LNCaP clone FGC (cell line): ENCODE data around the gene MYH10.

Source experiments
- DNase-seq: peaks from one replicate; pipeline ENCODE4 v3.0.0-alpha.2; 2011; ENCODE audit warnings: low read depth
- H3K4me3 ChIP-seq: 2 replicates; pipeline ENCODE4 v1.5.1; 2011; ENCODE audit warnings: mild to moderate bottlenecking, low read depth, low read length, control low read depth
- CTCF ChIP-seq: IDR thresholded peaks from 2 replicates; pipeline ENCODE4 v1.5.1; 2012; ENCODE audit warnings: mild to moderate bottlenecking; ENCODE audit not compliant: control insufficient read depth, insufficient read depth; ENCODE audit errors: extremely low read depth

MYH10 gene

GRCh38 chr17:8670421-8670820 lies 39.9 kb upstream of the MYH10 start:
- no peak overlapping the region for H3K4me3 ChIP-seq
- no peak for TF ChIP-seq CTCF
- no peak for DNase-seq

GRCh38 chr17:8668176-8668740 lies 37.7 kb upstream of the MYH10 start:
- TF ChIP-seq CTCF: no peak
- DNase-seq: no peak
- H3K4me3 ChIP-seq: no peak overlapping the region

GRCh38 chr17:8667421-8667820 lies 36.9 kb upstream of the MYH10 start:
- DNase-seq: no peak
- no peak for TF ChIP-seq CTCF
- no peak overlapping the region for H3K4me3 ChIP-seq

- no peak for DNase-seq
- TF ChIP-seq CTCF: no peak
- no peak overlapping the region for H3K4me3 ChIP-seq
These were observed 35.2 kb upstream of the MYH10 start for GRCh38 chr17:8665684-8666083.

- no peak for TF ChIP-seq CTCF
- no peak for DNase-seq
- H3K4me3 ChIP-seq: no peak overlapping the region
These were observed 34.1 kb upstream of the MYH10 start for GRCh38 chr17:8664456-8665126.

GRCh38 chr17:8662973-8663372 lies 32.4 kb upstream of the MYH10 start:
- DNase-seq: no peak
- H3K4me3 ChIP-seq: no peak overlapping the region
- TF ChIP-seq CTCF: no peak
